NCI-H2171 (cell line): ENCODE measurements around the gene HHIPL1.

Experiments
- DNase-seq: peaks from one replicate; lab custom pipeline; 2025; lab: John Stamatoyannopoulos, UW

HHIPL1 gene

DNA sequence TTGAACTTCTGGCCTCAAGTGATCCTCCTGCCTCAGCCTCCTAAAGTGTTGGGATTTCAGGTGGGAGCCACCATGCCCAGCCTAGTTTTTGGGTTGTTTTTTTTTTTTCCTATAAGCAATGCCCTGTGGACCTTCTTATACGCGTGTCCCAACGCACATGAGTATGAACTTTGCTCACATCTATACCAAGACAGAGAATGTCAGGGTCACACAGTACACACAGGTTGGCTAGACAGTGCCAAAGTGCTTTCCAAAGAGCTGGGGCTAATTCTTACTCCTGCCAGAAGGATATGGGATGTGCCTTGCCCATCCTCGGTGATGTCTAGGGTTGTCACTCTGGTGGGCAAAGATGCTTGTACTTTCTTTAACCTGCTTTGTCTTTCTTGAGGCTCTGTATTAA lies 33.3 kb upstream of the HHIPL1 start:
- DNase-seq = no peak

DNA sequence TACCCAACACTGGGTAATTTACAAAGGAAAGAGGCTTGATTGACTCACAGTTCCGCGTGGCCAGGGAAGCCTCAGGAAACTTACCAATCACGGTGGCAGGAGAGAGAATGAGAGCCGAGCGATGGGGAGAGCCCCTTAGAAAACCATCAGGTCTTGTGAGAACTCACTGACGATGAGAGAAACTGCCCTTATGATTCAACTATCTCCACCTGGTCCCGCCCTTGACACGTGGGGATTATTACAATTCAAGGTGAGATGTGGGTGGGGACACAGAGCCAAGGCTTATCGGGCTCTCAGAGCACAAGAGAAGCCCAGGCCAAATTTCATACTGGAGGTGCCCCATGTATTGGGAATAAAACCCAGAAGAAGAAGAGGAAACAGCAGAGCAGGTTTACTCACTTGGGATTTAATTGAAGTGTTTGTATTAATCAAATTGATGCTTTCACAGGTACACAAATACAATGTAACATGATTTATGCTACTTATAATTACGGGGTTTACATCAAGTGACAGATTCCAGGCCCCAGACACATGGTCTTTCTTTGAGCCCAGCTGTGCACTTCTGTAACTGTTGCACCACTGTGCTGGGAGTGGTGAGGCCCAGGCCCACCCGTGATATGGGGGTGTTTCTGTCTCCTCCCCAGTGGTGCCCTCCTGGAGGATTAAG lies 32.7 kb upstream of the HHIPL1 start:
- no peak for DNase-seq

DNA sequence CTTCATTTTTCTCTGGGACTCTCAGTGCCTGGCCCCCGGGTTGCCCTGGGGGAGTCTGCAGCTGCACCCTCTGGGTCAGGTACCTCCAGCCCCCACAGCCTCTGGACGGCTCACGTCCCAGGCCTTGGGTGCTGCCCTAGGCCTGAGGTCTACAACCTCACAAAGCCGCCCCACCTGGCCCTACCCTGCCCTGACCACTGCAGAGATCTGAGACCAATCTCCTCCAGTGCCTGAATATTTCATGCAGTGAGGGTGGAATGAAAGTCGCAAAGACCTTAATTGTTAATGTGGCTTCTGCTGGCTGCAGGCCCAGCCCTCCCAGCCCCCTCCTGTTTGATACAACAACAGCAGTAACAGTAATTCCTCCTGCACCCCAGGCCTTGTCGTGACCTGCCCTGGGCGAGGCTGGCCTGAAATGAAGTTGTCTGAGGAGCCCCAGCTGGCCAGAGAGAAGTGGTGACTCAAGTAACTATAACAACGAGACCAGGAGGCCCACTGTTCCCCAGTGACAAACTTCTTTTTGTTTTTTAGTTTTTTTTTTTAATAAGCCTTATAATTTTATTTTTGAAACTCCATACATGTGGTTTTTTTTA lies 32.1 kb upstream of the HHIPL1 start:
- DNase-seq = no peak

- no peak for DNase-seq
Observed at GRCh38 chr14:99615497-99616157, 29.3 kb upstream of the HHIPL1 start.

GRCh38 chr14:99616832-99617800 lies 27.8 kb upstream of the HHIPL1 start:
- no peak for DNase-seq

GRCh38 chr14:99619835-99620834 lies 24.8 kb upstream of the HHIPL1 start:
- DNase-seq = no peak

DNA sequence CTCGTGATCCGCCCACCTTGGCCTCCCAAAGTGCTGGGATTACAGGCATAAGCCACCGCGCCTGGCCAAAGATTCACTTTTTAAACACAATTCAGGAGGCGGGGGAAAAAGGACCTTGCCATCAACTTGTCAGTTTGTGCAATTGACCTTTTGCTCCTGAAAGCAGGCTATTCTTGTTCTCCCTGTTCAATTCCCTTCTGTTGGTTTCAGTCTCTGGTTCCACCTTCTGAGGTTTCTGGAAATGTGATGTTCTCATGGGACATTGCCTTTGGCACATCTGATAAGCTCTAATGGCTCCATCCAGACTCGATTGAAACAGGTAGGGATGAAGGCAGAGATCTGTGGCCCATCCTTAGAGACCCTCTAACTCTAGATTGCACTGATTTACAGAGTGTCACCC lies 23.0 kb upstream of the HHIPL1 start:
- DNase-seq = no peak

DNA sequence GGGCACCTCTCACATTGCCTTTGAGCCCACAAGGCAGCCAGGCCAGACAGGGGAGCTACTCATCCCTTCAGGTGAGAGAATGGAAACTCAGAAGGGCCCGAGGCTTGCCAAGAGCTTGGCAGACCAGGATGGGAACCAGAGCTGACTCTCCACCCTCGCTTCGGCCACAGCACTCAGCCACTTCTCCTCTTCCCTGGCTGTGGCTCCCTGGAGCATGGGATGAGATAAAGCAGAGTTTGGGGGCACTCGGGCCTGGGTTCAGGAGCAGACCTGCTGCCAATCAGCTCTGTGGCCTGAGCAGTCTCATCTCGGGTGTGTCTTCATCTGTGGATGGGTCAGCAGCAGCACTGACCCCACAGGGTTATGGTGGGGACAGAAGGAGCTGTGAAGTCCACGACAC lies 20.9 kb upstream of the HHIPL1 start:
- no peak for DNase-seq

DNA sequence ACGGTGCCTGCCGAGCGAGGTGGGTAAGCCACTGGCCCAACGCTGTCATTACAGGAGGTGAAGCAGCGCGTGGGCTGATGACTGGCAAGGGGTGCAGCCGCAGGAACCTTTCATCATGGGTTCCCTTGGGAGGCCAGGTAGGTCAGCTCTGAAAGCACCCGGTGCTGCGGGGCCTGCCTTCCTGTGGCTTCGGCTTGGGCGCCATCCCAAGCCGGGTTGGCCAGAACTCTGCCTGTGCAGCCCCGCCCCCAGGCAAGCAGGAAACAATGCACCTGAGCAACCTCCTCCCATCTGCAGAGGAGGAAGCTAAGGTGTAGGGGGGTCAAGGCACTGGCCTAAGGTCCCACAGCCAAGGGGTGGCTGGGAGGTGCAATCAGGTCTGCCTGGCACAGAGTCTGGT lies 20.0 kb upstream of the HHIPL1 start:
- DNase-seq = no peak

- DNase-seq = no peak
Observed at GRCh38 chr14:99625476-99625875, 19.5 kb upstream of the HHIPL1 start.

- no peak for DNase-seq
Observed at GRCh38 chr14:99626041-99626648, 18.8 kb upstream of the HHIPL1 start.

DNA sequence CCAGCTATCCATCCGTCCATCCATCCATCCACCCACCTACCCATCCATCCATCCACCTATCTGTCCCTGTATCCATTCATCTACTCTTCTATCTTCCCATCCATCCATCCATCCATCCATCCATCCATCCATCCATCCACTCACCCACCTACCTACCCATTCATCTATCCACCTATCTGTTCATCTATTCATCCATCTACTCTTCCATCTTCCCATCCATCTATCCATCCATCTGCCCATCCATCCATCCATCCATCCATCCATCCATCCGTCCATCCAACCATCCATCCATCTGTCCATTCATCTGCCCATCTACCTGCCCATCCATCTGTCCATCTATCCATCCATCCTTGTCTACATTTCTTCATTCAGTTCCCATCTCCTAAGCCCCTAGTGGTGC lies 17.8 kb upstream of the HHIPL1 start:
- DNase-seq = no peak

- DNase-seq = no peak
Observed at GRCh38 chr14:99627510-99628381, 17.2 kb upstream of the HHIPL1 start.

DNA sequence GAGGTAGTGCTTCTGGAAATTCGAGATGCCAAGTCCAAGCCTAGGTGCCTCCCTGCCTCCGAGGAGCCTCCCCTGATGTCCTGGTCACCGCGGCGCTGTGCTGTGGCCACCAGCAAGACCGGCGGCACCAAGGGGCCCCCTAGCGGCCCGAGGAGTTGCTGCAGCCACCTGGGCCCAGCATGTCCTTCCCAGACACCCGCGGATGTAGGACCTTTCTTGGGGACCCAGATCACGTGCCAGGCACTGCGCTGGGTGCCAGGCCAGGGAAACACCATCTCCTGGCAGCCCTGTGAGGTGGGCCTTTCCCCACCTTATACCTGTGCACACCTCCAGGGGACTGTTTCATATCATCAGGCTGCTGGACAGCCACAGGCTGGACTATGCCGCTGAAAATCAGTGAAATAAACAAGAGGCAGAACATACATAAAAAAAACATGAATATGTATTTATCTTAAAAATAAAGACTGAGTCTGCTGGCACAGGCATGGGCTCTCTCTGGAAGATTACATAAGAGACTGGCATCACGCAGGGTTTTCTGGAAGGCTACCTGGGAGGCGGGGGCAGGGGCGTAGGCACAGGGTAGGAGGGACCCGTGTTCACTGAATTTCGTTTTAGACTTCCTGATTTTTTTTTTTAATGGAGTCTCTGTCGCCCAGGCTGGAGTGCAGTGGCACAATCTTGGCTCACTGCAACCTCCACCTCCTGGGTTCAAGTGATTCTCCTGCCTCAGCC lies 15.9 kb upstream of the HHIPL1 start:
- DNase-seq = peak; percentile 36

DNA sequence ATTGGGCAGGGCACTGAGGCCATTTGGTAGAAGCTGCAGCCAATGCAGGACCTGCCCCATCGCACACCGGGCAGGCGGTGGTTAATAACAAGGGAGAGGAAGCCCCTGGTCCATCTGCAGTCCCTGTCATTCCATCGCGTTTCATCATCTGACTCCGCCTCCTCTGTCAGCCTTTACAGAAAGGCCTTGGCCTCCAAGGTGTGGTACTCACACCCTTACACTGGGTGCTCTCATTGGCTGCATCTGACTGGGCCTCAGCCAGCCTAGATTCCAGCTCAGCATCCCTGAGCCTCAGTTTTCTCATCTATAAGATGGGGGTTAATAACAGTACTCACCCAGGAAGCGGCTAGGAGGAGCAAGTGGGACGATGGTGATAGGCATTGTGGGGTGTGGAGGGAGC lies 14.7 kb upstream of the HHIPL1 start:
- no peak for DNase-seq

DNA sequence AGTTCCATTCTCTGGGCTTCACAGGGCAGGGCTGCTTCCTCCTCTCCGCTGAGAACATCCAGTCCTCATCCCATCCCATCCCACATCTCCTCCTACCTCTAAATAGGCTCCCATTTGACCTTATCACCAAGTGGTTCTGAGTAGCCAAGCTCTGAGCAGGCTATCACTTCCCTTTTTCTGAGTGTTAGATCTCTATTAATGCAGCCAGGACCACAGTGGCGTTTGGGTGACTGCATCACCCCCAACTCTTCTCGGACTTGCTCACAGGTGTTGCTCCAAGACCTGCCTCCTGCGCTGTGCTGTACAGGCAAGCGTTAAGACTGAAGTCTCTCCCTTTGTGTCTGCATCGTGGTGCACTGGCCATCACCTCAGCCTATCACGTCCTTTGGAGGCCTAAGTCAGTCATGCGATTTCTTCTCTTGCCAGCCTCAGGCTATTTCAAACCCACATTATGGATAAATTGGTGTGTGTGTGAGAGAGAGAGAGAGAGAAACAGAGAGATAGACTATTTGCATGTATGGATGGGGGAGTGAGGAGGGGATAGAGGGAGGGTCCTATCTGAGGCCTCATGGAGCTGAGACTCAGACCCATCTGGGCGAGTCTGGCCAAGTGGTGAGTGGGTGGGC lies 12.4 kb upstream of the HHIPL1 start:
- DNase-seq = no peak

DNA sequence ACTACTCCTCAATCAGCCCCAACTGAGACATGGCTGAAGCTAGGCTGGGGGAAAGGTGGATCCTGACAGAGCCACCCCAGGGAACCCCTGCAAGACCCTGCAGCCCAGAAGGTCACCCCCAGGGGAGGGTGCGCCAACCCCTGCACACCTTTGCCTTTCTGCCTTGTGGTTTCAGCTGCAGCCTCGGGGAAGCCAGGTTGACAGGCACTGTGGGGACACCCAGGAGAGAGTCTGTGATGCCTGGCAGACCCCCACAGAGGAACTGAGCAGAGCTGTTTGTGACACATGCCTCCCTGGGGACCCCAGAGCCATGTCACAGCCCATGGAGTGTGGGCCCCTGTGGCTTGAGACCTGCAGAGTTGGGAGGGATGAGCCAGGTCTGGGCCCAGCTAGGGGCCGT lies 11.8 kb upstream of the HHIPL1 start:
- DNase-seq = no peak

GRCh38 chr14:99633918-99634317 lies 11.0 kb upstream of the HHIPL1 start:
- DNase-seq = peak; percentile 32

- no peak for DNase-seq
Observed at GRCh38 chr14:99634443-99634842, 10.5 kb upstream of the HHIPL1 start.
